Tracheal epithelial cell (primary cell): ENCODE measurements around the gene MUC7. TPM values are rescaled to one million over a fixed set of nuclear protein-coding genes. Genes with fewer than 3 reads are reported as not detected.

Experiments used
- total RNA-seq: library from RNA; depleted of rRNA; stranded (reverse); fragments of >200 nt; gene quantifications from 2 replicates; pipeline ENCODE4 v1.2.1, GENCODE V29; 2014

MUC7 gene
- total RNA-seq, result not detected in 2 replicates

GRCh38 chr4:70471897-70472296 is at the start of gene MUC7:
Gene MUC7 (plus strand): TSS chr4:70472197. CDS start chr4:70474022, 1,825 bp downstream.

GRCh38 chr4:70518269-70518668 is 46.3 kb downstream of the MUC7 start, which contains the start of gene AMTN:
Gene AMTN (plus strand): TSS chr4:70518569. CDS start chr4:70518778, 209 bp downstream.

Other genes with a start within 250 kb of the MUC7 start
- not detected in 2 replicates for gene FDCSP, start 246.1 kb upstream of the MUC7 start, total RNA-seq
- gene CSN3, start 229.6 kb upstream of the MUC7 start, total RNA-seq, result not detected in 2 replicates
- gene CABS1, start 137.2 kb upstream of the MUC7 start, total RNA-seq, result not detected in 2 replicates
- gene SMR3A, start 111.4 kb upstream of the MUC7 start, total RNA-seq, result not detected in 2 replicates
- not detected in 2 replicates for gene SMR3B, start 89.1 kb upstream of the MUC7 start, total RNA-seq
- not detected in 2 replicates for gene OPRPN, start 74.3 kb upstream of the MUC7 start, total RNA-seq
- 0.85 and 1.9 TPM in 2 replicates for gene AMTN, start 46.4 kb downstream of the MUC7 start, total RNA-seq
- not detected in 2 replicates for gene AMBN, start 120.1 kb downstream of the MUC7 start, total RNA-seq
- gene ENAM, start 156.5 kb downstream of the MUC7 start, total RNA-seq, result 0.48 TPM in 1 of 2 replicates, not detected in the other
- gene JCHAIN, start 194.3 kb downstream of the MUC7 start, total RNA-seq, result not detected in 2 replicates
- gene UTP3, start 216.3 kb downstream of the MUC7 start, total RNA-seq, result 10.7 and 12.8 TPM in 2 replicates
- gene RUFY3, start 249.8 kb downstream of the MUC7 start, total RNA-seq, result 36.6 and 43.7 TPM in 2 replicates